NCI-H748 treated with DMSO at 0.1 percent for 48 hours (cell line): ENCODE results near the gene SLC23A1.
"Not testable (repeated sequence)": the region's sequence is repeated elsewhere in the genome, so short reads cannot be mapped to it uniquely, and the experiment has no call there.

Experiments
- DNase-seq: peaks from one replicate; lab custom pipeline; 2025; lab: John Stamatoyannopoulos, UW

SLC23A1 gene

GRCh38 chr5:139369181-139369580 is 13.9 kb downstream of the SLC23A1 start:
- DNase-seq, result no peak

DNA sequence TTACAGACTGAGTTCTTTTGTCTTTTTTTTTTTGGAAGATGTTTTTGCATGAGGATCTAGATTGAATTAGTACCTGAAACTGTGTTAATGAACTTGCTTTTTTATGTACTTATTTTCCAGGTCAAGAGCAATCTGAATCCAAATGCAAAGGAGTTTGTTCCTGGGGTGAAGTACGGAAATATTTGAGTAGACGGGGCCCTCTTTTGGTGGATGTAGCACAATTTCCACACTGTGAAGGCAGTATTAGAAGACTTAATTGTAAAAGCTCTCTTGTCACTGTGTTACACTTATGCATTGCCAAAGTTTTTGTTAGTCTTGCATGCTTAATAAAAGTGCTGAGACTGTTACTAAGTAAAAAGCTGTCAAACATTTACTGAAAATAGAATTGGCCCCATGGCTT is 14.5 kb downstream of the SLC23A1 start:
- DNase-seq, result no peak

- DNase-seq, result no peak
These were observed 18.6 kb downstream of the SLC23A1 start for GRCh38 chr5:139364466-139364865.

GRCh38 chr5:139363937-139364336 is 19.2 kb downstream of the SLC23A1 start:
- no peak for DNase-seq

DNA sequence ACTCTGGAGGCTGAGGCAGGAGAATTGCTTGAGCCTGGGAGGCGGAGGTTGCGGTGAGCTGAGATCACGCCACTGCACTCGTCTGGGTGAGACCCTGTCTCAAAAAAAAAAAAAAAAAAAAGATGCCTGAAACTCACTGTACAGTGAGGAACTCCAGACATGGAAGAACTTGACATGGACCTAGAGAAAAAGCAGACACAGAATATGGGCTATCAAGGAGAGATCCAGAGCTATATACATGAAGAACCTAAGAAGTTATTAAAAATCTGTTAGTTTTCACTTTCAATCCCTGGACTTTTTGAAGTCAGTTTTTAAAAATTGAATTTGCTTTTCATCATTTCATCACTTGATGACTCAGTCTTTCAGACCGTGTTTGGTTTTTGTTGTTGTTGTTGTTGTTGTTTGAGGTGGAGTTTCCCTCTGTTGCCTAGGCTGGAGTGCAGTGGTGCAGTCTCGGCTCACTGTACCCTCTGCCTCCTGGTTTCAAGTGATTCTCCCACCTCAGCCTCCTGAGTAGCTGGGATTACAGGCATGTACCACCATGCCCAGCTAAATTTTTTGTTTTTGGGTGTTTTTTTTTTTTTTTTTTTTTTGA is 21.2 kb downstream of the SLC23A1 start:
- DNase-seq, result no peak

DNA sequence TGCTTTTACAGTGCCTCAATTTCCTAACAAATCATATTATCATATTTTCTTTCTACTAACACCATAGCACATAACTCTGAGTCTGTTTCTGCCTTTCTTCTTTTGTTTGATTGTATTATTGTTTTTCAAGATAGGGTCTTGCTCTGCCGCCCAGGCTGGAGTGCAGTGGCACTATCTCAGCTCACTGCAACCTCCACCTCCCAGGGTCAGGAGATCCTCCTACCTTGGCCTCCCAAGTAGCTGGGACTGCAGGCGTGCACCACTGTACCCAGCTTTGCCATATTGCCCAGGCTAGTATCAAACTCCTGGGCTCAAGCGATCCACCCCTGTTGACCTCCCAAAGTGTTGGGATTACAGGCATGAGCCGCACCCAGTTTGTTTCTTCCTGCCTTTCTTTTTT is 22.7 kb downstream of the SLC23A1 start:
- DNase-seq, result no peak

DNA sequence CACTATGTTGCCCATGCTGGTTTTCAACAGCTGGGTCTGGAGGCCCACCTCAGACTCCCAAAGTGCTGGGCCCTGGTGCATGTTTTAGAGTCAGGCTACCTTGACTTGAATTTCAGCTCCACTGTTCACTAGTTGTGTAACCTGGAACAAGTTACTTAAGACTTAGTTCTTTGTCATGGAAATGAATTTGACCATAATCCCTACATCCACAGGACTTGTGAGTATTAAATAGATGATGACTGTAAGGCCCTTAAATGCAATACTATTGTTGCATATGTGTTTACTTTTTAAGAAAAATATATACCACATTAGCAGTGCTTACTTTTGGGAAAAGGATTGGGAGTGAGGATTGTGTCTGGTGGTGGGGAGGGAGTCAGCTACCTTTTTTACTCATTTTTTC is 25.0 kb downstream of the SLC23A1 start:
- DNase-seq, result no peak

- DNase-seq, result not testable (repeated sequence)
These were observed 27.2 kb downstream of the SLC23A1 start for GRCh38 chr5:139355900-139356299.

DNA sequence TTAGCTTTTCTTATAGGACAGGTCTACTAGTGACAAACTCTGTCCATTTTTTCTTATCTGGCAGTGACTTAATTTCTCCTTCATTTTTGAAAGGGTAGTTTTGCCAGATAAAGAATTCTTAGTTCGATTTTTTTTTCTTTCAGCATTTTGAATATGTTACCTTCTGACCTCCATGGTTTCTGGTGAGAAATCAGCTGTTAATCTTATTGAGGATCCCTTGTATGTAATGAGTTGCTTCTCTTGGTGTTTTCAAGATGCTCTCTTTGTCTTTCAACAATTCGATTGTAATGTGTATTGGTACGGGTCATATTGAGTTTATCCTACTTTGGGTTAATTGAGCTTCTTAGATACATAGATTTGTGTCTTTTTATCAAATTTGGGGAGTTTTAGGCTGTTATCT is 28.9 kb downstream of the SLC23A1 start:
- no peak for DNase-seq

DNA sequence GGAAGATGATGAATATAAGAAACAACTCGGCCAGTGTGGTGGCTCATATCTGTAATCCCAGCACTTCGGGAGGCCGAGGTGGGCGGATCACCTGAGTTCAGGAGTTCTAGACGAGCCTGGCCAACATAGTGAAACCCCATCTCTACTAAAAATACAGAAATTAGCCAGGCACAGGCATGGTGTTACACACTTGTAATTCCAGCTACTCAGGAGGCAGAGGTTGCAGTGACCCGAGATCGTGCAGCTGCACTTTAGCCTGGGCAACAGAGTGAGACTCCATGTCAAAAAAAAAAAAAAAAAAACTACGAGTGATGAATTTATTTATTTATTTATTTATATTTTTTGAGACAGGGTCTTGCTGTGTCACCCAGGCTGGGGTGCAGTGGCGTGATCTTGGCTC is 35.2 kb downstream of the SLC23A1 start:
- not testable (repeated sequence) for DNase-seq

GRCh38 chr5:139345442-139345841 is 37.7 kb downstream of the SLC23A1 start:
- DNase-seq, result not testable (repeated sequence)

DNA sequence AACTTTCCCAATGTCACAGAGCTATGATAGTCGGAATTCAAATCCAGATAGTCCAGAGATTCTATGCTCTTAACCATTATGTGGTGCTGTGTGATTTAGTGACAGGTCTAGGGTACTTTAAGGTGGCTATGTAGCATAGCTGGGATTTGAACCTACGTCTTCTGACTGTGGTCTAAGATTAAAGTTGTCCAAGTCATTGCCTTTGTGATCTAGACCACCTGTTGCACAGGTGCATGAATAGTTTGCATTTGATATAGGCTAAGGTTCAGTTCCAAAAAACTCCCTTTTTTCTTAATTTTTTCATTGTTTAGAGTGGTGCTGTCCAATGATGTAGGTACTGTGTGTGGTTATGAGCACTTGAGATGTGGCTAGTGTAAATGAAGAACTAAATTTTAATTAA is 38.9 kb downstream of the SLC23A1 start:
- DNase-seq, result no peak

DNA sequence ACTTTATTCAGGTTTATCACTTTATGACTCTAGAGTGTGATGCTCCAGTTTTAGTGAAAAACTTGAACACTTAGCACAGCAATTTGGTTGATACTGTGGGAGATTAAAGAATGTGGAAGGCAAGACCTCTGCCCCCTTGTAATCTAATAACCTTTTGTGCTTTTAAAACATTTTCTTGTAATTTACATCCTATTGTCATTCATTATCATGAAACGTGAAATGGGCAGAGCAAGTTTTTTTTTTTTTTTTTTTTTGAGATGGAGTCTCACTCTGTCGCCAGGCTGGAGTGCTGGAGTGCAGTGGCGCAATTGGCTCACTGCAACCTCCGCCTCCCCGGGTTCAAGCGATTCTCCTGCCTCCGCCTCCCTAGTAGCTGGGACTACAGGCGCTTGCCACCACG is 39.6 kb downstream of the SLC23A1 start:
- no peak for DNase-seq

GRCh38 chr5:139342423-139342723 is 40.7 kb downstream of the SLC23A1 start:
- DNase-seq, result no peak

DNA sequence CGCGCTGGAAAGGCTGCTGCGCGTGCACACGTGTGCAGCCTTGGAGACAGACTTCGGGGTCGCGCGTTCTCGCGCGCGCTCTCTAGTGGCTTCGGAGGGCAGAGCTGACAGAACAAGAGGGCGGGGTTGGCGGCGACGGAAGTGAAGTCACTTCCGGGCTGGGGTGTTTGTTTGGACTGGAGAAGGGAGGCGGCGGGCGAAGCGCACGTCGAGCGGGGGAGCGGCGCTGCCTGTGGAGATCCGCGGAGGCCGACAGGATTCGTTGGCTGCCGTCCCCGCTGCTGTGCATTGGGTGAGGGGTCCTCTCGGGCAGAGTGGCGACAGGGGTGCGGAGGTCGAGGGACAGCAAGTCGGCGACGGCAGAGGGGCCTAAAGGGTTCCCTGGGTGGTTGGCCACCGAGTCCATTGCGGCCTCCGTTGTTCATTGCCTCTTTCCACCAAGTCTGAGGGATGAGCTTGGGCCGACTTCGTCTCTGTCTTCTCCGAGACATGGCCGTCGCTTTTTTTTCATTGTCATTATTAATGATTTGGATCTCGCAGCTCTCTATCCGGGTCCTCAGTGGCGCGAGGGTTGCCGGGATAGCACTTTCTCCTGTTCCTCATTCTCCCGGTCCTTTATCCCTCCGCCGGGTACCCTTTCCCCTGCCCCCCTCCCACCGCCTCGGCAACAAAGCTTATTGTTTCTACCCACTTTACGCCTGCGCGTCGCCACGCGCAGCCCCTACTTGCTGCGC is 41.2 kb downstream of the SLC23A1 start, which contains the start of gene PAIP2:
TSS of gene PAIP2 (plus strand) at position 166 of the 734 bp plus-strand sequence. CDS start 21,931 bp downstream, outside the sequence.
- peak; percentile 96 for DNase-seq

GRCh38 chr5:139341187-139341688 is 41.9 kb downstream of the SLC23A1 start:
- no peak for DNase-seq

DNA sequence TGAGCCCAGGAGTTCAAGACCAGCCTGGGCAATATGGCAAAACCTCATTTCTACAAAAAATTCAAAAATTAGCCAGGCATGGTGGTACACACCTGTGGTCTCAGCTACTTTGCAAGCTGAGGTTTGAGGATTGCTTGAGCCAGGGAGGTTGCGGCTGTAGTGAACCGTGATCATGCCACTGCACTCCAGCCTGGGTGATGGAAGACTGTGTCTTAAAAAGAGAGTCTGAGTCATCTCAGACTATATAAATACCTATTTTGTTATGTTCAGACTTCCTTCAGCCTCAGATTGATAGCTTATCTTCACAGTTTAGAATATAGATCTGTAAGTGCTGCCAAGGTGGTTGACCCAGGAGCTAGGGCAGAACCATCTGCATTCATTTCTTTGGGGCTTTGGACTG is 43.0 kb downstream of the SLC23A1 start:
- DNase-seq, result no peak

DNA sequence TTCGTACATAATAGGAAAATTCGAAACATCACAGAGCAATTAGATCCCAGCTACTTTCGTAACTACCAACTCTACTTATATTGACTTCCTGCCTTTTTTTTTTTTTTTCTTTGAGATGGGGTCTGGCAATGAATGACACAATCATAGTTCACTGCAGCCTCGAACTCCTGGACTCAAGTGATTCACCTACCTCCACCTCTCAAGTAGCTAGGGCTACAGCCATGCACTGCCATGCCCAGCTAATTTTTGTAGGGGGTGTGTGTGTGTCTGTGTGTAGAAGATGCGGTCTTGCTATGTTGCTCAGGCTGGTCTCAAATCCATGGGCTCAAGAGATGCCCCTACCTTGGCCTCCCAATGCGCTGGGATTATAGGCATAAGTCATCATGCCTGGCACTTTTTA is 47.3 kb downstream of the SLC23A1 start:
- DNase-seq, result no peak
